GM12874 (cell line): Measurements from ENCODE around the gene PLXNA4.

Experiments
- CTCF ChIP-seq: IDR thresholded peaks from 2 replicates; pipeline ENCODE4 v1.5.1; 2011; ENCODE audit warnings: low read depth, mild to moderate bottlenecking, control low read depth, low read length, moderate library complexity; ENCODE audit not compliant: insufficient read depth

PLXNA4 gene

GRCh38 chr7:132187869-132188789, 388.1 kb downstream of the PLXNA4 start:
- no peak for TF ChIP-seq CTCF

GRCh38 chr7:132187391-132187790, 388.9 kb downstream of the PLXNA4 start:
- no peak for TF ChIP-seq CTCF

- TF ChIP-seq CTCF, result no peak
Observed at GRCh38 chr7:132185150-132185549, 391.1 kb downstream of the PLXNA4 start.

- TF ChIP-seq CTCF, result no peak
Observed at GRCh38 chr7:132183781-132184380, 392.4 kb downstream of the PLXNA4 start.

GRCh38 chr7:132182992-132183391, 393.3 kb downstream of the PLXNA4 start:
- no peak for TF ChIP-seq CTCF

- no peak for TF ChIP-seq CTCF
Observed at GRCh38 chr7:132181946-132182685, 394.2 kb downstream of the PLXNA4 start.

- TF ChIP-seq CTCF, result no peak
Observed at GRCh38 chr7:132181371-132181770, 394.9 kb downstream of the PLXNA4 start.
